Ishikawa (cell line): ENCODE results near the gene SLU7.

Experiments
- CEBPB ChIP-seq: IDR thresholded peaks from 2 replicates; pipeline ENCODE4 v1.6.1; 2012
- CREB1 ChIP-seq: IDR thresholded peaks from 2 replicates; pipeline ENCODE4 v1.6.1; 2012; ENCODE audit warnings: low read depth
- EGR1 ChIP-seq: IDR thresholded peaks from 2 replicates; pipeline ENCODE4 v1.6.1; 2012
- EP300 ChIP-seq: IDR thresholded peaks from 2 replicates; pipeline ENCODE4 v1.6.1; 2012; ENCODE audit warnings: borderline replicate concordance
- FOXM1 ChIP-seq: IDR thresholded peaks from 2 replicates; pipeline ENCODE4 v1.6.1; 2012; ENCODE audit warnings: low read depth, borderline replicate concordance
- NFIC ChIP-seq: IDR thresholded peaks from 2 replicates; pipeline ENCODE4 v1.6.1; 2012
- RAD21 ChIP-seq: IDR thresholded peaks from 2 replicates; pipeline ENCODE4 v1.6.1; 2012; ENCODE audit warnings: low read depth
- TAF1 ChIP-seq: IDR thresholded peaks from 2 replicates; pipeline ENCODE4 v1.6.1; 2012; ENCODE audit warnings: low read depth, mild to moderate bottlenecking
- TCF12 ChIP-seq: IDR thresholded peaks from 2 replicates; pipeline ENCODE4 v1.6.1; 2012; ENCODE audit warnings: low read depth
- TEAD4 ChIP-seq: IDR thresholded peaks from 2 replicates; pipeline ENCODE4 v1.6.1; 2012
- YY1 ChIP-seq: IDR thresholded peaks from 2 replicates; pipeline ENCODE4 v1.6.1; 2012; ENCODE audit warnings: low read depth
- ZBTB7A ChIP-seq: IDR thresholded peaks from 2 replicates; pipeline ENCODE4 v1.6.1; 2012; ENCODE audit warnings: low read depth
- TF ChIP-seq, protein P1 (sequence below): IDR thresholded peaks from 2 replicates; pipeline ENCODE4 v1.6.1; 2012
- TF ChIP-seq, protein P2 (sequence below): IDR thresholded peaks from 2 replicates; pipeline ENCODE4 v1.6.1; 2012; ENCODE audit warnings: low read depth, mild to moderate bottlenecking
- TF ChIP-seq, protein P3 (sequence below): IDR thresholded peaks from 2 replicates; pipeline ENCODE4 v1.6.1; 2012

SLU7 gene

DNA sequence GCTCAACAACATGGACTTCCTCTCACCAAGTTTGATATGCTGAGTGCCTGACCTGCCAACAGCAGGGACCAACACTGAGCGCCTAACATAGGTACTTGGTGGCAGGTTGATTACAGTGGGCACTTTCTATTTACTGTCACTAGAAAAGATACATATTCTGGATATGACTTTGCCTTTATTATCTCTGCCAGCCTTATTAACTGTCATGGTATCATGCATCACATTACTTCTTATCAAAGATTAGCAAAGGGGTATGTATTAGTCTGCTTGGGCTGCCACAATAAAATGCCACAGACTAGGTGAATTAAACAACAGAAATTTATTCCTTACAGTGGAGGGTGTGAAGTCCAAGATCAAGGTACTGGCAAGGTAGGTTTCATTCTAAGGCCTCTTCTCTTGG lies 34.2 kb downstream of the SLU7 start:
- TF ChIP-seq, protein P1, sequence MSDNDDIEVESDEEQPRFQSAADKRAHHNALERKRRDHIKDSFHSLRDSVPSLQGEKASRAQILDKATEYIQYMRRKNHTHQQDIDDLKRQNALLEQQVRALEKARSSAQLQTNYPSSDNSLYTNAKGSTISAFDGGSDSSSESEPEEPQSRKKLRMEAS, result no peak
- no peak for TF ChIP-seq YY1
- TF ChIP-seq FOXM1, result no peak
- TF ChIP-seq CREB1, result no peak
- TF ChIP-seq EGR1, result no peak
- TF ChIP-seq, protein P2, sequence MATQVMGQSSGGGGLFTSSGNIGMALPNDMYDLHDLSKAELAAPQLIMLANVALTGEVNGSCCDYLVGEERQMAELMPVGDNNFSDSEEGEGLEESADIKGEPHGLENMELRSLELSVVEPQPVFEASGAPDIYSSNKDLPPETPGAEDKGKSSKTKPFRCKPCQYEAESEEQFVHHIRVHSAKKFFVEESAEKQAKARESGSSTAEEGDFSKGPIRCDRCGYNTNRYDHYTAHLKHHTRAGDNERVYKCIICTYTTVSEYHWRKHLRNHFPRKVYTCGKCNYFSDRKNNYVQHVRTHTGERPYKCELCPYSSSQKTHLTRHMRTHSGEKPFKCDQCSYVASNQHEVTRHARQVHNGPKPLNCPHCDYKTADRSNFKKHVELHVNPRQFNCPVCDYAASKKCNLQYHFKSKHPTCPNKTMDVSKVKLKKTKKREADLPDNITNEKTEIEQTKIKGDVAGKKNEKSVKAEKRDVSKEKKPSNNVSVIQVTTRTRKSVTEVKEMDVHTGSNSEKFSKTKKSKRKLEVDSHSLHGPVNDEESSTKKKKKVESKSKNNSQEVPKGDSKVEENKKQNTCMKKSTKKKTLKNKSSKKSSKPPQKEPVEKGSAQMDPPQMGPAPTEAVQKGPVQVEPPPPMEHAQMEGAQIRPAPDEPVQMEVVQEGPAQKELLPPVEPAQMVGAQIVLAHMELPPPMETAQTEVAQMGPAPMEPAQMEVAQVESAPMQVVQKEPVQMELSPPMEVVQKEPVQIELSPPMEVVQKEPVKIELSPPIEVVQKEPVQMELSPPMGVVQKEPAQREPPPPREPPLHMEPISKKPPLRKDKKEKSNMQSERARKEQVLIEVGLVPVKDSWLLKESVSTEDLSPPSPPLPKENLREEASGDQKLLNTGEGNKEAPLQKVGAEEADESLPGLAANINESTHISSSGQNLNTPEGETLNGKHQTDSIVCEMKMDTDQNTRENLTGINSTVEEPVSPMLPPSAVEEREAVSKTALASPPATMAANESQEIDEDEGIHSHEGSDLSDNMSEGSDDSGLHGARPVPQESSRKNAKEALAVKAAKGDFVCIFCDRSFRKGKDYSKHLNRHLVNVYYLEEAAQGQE, result no peak
- TF ChIP-seq EP300, result no peak
- TF ChIP-seq NFIC, result no peak
- TF ChIP-seq TCF12, result no peak
- TF ChIP-seq TAF1, result no peak
- no peak for TF ChIP-seq CEBPB
- no peak for TF ChIP-seq RAD21
- no peak for TF ChIP-seq ZBTB7A
- no peak for TF ChIP-seq TEAD4
- TF ChIP-seq, protein P3, sequence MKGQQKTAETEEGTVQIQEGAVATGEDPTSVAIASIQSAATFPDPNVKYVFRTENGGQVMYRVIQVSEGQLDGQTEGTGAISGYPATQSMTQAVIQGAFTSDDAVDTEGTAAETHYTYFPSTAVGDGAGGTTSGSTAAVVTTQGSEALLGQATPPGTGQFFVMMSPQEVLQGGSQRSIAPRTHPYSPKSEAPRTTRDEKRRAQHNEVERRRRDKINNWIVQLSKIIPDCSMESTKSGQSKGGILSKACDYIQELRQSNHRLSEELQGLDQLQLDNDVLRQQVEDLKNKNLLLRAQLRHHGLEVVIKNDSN, result no peak

DNA sequence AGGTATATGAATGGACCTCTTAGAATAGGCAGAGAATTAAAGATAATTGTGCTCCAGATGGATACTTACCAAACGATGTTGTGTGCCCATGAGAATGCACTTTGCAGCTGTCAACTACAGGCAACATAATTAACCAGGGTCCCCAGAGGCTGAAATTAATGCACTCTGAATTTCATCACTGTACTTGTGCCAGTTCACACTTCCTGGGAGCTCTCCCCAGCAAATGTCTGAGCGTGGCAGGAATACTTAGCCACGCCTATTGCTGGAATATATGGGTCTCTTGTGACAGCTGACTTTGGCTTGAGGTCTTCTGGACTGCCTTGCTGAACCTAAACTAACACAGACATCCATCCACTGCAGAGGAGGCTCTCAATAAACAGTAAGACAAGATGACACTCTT lies 36.5 kb downstream of the SLU7 start:
- TF ChIP-seq, protein P2, result no peak
- TF ChIP-seq CEBPB (no peak), EP300 (no peak), TAF1 (no peak)

DNA sequence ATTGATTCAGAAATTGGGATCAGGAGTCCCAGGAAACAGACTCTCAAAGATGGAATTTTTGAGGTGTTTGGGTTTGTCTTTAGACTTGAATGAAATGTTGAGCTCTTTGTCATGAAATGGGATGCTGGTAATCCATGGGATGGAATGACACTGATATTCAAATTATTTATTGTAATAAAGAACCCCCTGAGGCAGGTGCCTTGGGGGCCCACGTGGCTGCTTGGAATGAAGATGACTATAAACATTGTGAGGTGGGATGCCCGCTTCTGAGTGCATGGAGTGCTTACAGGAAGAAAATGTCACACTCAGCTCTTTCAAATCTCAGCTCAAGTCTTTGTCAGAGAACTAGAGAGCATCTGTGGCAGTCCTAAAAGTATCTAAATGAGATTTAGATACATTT lies 38.8 kb downstream of the SLU7 start:
- no peak for TF ChIP-seq TEAD4
- TF ChIP-seq FOXM1, result no peak
- no peak for TF ChIP-seq RAD21
- TF ChIP-seq CEBPB, result no peak
- no peak for TF ChIP-seq EP300
- TF ChIP-seq, protein P1, result no peak
- no peak for TF ChIP-seq YY1
- TF ChIP-seq EGR1, result no peak
- no peak for TF ChIP-seq ZBTB7A
- no peak for TF ChIP-seq NFIC
- TF ChIP-seq TCF12, result no peak
- no peak for TF ChIP-seq CREB1
- TF ChIP-seq, protein P2, result no peak
- no peak for TF ChIP-seq TAF1
- TF ChIP-seq, protein P3, result no peak

DNA sequence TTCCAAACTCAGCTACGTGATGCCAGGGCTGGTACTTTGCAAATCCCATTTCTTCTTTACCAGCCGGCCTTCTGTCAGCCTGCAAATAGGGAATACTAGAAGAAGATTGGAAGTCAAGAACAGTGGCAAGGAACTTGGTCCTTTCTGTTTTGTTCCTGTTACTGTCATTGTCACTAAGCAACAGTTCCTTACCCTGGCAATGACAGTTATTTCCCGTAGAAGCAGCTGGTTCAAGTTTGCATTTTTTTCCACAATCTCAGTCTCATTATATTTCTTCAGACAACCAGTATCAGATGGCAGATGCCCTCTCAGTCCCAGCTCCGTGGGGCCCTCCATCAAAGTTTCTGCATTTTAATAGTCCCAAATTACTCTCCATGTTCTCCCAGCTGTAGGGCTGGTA lies 39.4 kb downstream of the SLU7 start:
- TF ChIP-seq, protein P3, result no peak
- TF ChIP-seq CEBPB, result no peak
- TF ChIP-seq TCF12, result no peak
- TF ChIP-seq EGR1, result no peak
- TF ChIP-seq TEAD4, result no peak
- no peak for TF ChIP-seq FOXM1
- TF ChIP-seq RAD21, result no peak
- TF ChIP-seq, protein P1, result no peak
- TF ChIP-seq TAF1, result no peak
- TF ChIP-seq NFIC, result no peak
- no peak for TF ChIP-seq EP300
- TF ChIP-seq ZBTB7A, result no peak
